Esophagus muscularis mucosa (tissue), 4 donors: Measurements from ENCODE around the gene AP2A1. TPM values are rescaled to one million over a fixed set of nuclear protein-coding genes. Genes with fewer than 3 reads are reported as not detected.

Experiments
- DNase-seq: peaks from one replicate; pipeline ENCODE4 v3.0.0-alpha.2; 2017; ENCODE audit errors: extremely low spot score
- H3K27ac ChIP-seq, 4 donors: fragments of 200-600 bp; sonication (generic); replicated peaks in 1 of 4; 1 replicate in 3 of 4; 2 replicates in 1 of 4; pipeline ENCODE4 v1.5.1; 2016 to 2019; ENCODE audit warnings: mild to moderate bottlenecking in 1 of 4
- H3K27me3 ChIP-seq, 4 donors: fragments of 200-600 bp; sonication (generic); one replicate each; pipeline versions ENCODE4 v1.5.1 to v1.6.0; 2016 to 2019
- H3K36me3 ChIP-seq, 4 donors: fragments of 200-600 bp; sonication (generic); one replicate each; pipeline ENCODE4 v1.5.1; 2016 to 2019
- H3K4me1 ChIP-seq, 4 donors: fragments of 200-600 bp; sonication (generic); one replicate each; pipeline ENCODE4 v1.5.1; 2016 to 2019
- H3K4me3 ChIP-seq, 4 donors: fragments of 200-600 bp; sonication (generic); 1 replicate in 2 of 4; 2 replicates in 2 of 4; pipeline ENCODE4 v1.5.1; 2016 to 2019; ENCODE audit warnings: mild to moderate bottlenecking in 4 of 4, moderate library complexity in 1 of 4
- H3K9me3 ChIP-seq, 4 donors: fragments of 200-600 bp; sonication (generic); 1 replicate in 3 of 4; 2 replicates in 1 of 4; pipeline ENCODE4 v1.5.1; 2016 to 2019
- EP300 ChIP-seq: sonication (generic); formaldehyde crosslinking; IDR thresholded peaks from one replicate; pipeline ENCODE4 v1.6.1; 2017; ENCODE audit warnings: antibody characterized with exemption
- POLR2A ChIP-seq: fragments of 450-650 bp; IDR thresholded peaks from one replicate; pipeline ENCODE4 v1.6.1; 2017; ENCODE audit warnings: antibody characterized with exemption, moderate library complexity, mild to moderate bottlenecking, low read depth
- POLR2AphosphoS5 ChIP-seq, 2 donors: sonication (generic); formaldehyde crosslinking; IDR thresholded peaks; one replicate each; pipeline ENCODE4 v1.6.1; 2017; ENCODE audit warnings: antibody characterized with exemption in 2 of 2
- WGBS: methylation state at CpG from one replicate; pipeline ENCODE4 v1.1.5; 2018; 5-methylcytosine and 5-hydroxymethylcytosine counted together
- intact Hi-C: fragments of 100-400 bp; cut with DNase I; formaldehyde crosslinking; loops from one replicate; pipeline ENCODE4 v1.15.1; 2023
- total RNA-seq, 4 donors: library from RNA; depleted of rRNA; stranded (reverse); fragments of >200 nt; gene quantifications; one replicate each; pipeline versions ENCODE4 v1.1.0 to v1.2.1, GENCODE V29; 2016
- TF ChIP-seq, protein P1 (sequence below), 3 experiments: fragments of 200-600 bp in 2 of 3; fragments of 450-650 bp in 1 of 3; sonication (generic) in 2 of 3; IDR thresholded peaks; one replicate each; pipeline ENCODE4 v1.5.1; 2017 to 2019; ENCODE audit warnings: antibody characterized with exemption in 3 of 3, mild to moderate bottlenecking in 2 of 3, moderate library complexity in 1 of 3

The AP2A1 gene
- total RNA-seq, 4 donors from 2014 or later, result 56.9 to 114 (median 87.8) TPM

DNA sequence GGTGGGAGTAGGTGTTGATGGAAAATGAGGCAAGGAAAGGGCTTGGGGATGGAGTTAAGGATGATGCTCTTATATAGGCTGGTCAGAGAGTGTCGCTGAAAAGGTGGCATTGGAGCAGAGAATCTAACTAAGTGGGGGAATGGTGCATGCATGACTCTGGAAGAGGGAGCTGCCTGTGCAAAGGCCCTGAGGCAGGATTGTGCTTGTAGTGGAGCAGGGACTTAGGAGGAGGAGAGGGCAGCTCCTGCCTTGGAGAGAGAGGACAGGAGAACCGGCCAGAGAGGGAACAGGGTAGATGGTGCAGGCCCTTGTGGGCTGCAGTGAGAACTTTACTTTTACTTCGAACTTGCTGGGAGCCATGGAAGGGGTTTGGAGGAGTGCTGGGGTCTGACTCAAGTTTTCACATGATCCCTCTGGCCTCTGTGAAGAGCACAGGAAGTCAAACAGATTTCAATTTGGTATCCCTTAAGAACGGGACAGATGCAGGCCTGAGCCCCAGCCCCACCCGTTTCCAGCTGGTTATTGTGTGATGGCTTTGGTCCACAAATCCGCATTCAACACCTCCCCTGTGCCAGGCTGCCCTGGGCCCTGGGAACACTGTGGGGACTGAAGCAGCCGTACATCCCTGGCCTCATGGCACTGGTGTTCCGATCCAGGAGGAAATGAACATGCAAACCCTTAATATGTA, 7.0 kb downstream of the AP2A1 start:
- Histone ChIP-seq H3K36me3 (peaks cover 6 to 21% (median 14%) of the 10 kb centered on the region in 4 donors), H3K27ac (no peak overlapping the region), H3K4me1 (peaks cover 9 to 33% (median 14%) of the 10 kb centered on the region in 4 donors), H3K9me3 (no peaks in the 10 kb centered on the region), H3K27me3 (no peaks in the 10 kb centered on the region), H3K4me3 (no peak overlapping the region)
- DNase-seq, result no peak
- 85% methylated on average over 6 of the region's 8 CpGs for WGBS
- no peak for TF ChIP-seq POLR2AphosphoS5 (IDR thresholded peaks at IDR 0.05)
- no peak for TF ChIP-seq EP300
- intact Hi-C loops, result no loop called here

DNA sequence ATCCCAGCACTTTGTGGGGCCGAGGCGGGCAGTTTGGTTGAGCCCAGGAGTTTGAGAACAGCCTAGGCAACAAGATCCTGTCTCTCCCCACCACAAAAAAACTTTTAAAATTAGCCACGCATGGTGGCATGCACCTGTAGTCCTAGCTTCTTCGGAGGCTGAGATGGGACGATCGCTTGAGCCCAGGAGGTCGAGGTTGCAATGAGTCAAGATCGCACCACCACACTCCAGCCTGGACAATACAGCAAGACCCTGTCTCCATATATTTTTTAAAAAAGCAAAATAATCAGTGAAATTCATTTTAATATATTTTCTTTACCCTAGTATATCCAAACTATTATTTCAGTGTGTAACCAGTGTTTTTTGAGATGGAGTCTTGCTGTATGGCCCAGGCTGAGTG, 8.2 kb downstream of the AP2A1 start:
- H3K27ac ChIP-seq, result no peak overlapping the region
- no peak overlapping the region for H3K4me3 ChIP-seq
- H3K4me1 ChIP-seq, result peaks cover 0 to 21% (median 3%) of the 10 kb centered on the region in 4 donors
- intact Hi-C loops, result no loop called here
- peaks cover 6 to 21% (median 14%) of the 10 kb centered on the region in 4 donors for H3K36me3 ChIP-seq
- no peaks in the 10 kb centered on the region for H3K9me3 ChIP-seq
- no peaks in the 10 kb centered on the region for H3K27me3 ChIP-seq
- no peak for DNase-seq
- TF ChIP-seq POLR2AphosphoS5 (IDR thresholded peaks at IDR 0.05), result no peak
- TF ChIP-seq EP300, result no peak
- TF ChIP-seq, protein P1, sequence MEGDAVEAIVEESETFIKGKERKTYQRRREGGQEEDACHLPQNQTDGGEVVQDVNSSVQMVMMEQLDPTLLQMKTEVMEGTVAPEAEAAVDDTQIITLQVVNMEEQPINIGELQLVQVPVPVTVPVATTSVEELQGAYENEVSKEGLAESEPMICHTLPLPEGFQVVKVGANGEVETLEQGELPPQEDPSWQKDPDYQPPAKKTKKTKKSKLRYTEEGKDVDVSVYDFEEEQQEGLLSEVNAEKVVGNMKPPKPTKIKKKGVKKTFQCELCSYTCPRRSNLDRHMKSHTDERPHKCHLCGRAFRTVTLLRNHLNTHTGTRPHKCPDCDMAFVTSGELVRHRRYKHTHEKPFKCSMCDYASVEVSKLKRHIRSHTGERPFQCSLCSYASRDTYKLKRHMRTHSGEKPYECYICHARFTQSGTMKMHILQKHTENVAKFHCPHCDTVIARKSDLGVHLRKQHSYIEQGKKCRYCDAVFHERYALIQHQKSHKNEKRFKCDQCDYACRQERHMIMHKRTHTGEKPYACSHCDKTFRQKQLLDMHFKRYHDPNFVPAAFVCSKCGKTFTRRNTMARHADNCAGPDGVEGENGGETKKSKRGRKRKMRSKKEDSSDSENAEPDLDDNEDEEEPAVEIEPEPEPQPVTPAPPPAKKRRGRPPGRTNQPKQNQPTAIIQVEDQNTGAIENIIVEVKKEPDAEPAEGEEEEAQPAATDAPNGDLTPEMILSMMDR (IDR thresholded peaks at IDR 0.05), result no peak
- TF ChIP-seq POLR2A, result no peak
- 94% methylated on average over 8 of the region's 8 CpGs for WGBS

DNA sequence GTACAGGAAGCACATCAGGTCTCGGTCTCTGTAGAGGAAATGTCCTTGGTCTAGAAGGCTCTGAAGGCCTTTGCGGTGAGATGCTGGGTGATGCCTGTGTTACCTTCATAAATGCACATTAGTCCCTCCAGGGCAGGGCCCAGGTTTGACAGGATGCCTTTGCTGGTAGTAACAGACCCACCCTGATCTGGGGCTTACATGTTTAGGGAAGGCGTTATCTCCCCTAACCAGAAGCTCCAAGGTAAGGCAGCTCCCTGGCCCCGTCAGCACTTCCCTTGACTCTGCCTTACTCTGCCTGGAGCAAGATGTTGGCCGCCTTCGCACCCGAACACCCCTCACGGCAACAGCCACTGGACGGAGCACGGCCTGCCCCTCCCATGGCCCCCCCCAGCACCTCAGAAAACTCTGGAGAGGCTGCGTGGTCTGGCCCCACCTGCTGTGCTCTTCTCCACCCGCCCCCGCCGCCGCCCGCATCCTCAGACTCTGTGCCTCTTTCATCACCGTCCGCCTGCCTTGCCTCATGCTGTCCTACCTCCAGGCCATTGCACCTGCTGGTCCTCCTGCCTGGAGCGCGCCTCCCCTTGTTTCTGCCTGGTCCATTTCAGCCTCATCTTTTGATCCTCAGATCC, 9.1 kb downstream of the AP2A1 start:
- intact Hi-C loops, result no loop called here
- TF ChIP-seq, protein P1 (IDR thresholded peaks at IDR 0.05), result no peak
- TF ChIP-seq POLR2A (no peak), POLR2AphosphoS5 (IDR thresholded peaks at IDR 0.05) (no peak), EP300 (no peak)
- DNase-seq, result no peak
- 95% methylated on average over 20 of the region's 20 CpGs for WGBS
- Histone ChIP-seq H3K9me3 (no peaks in the 10 kb centered on the region), H3K27me3 (no peaks in the 10 kb centered on the region), H3K4me1 (peaks cover 0 to 17% (median 3%) of the 10 kb centered on the region in 4 donors), H3K4me3 (no peak overlapping the region), H3K36me3 (peaks cover 6 to 27% (median 14%) of the 10 kb centered on the region in 4 donors), H3K27ac (no peak overlapping the region)

DNA sequence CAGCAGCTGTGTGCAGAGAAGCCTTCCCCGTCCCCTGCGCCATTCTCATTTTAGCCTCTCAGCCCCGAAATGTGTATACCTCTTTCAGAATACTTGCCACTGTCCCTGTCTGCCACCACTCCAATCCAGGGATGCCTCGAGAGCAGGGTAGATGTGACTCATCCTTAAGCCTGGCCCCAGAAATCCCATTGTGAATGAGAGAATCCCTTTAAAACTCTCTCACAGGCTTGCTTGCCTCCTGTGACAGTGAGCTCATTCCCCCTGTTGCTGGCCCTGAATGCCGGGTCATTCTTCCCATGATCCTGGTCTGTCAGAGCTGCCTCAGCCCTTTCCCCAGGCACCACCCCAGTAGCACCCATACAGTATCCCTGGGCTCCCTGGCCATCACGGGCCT, 9.6 kb downstream of the AP2A1 start:
- H3K4me3 ChIP-seq, result no peak overlapping the region
- H3K36me3 ChIP-seq, result peaks cover 6 to 31% (median 14%) of the 10 kb centered on the region in 4 donors
- H3K9me3 ChIP-seq, result no peaks in the 10 kb centered on the region
- intact Hi-C loops, result no loop called here
- no peak overlapping the region for H3K27ac ChIP-seq
- peaks cover 0 to 20% (median 6%) of the 10 kb centered on the region in 4 donors for H3K4me1 ChIP-seq
- DNase-seq, result no peak
- TF ChIP-seq POLR2AphosphoS5 (IDR thresholded peaks at IDR 0.05) (no peak), POLR2A (no peak), EP300 (no peak)
- TF ChIP-seq, protein P1 (IDR thresholded peaks at IDR 0.05), result no peak
- 81% methylated on average over 6 of the region's 6 CpGs for WGBS
- H3K27me3 ChIP-seq, result no peaks in the 10 kb centered on the region

DNA sequence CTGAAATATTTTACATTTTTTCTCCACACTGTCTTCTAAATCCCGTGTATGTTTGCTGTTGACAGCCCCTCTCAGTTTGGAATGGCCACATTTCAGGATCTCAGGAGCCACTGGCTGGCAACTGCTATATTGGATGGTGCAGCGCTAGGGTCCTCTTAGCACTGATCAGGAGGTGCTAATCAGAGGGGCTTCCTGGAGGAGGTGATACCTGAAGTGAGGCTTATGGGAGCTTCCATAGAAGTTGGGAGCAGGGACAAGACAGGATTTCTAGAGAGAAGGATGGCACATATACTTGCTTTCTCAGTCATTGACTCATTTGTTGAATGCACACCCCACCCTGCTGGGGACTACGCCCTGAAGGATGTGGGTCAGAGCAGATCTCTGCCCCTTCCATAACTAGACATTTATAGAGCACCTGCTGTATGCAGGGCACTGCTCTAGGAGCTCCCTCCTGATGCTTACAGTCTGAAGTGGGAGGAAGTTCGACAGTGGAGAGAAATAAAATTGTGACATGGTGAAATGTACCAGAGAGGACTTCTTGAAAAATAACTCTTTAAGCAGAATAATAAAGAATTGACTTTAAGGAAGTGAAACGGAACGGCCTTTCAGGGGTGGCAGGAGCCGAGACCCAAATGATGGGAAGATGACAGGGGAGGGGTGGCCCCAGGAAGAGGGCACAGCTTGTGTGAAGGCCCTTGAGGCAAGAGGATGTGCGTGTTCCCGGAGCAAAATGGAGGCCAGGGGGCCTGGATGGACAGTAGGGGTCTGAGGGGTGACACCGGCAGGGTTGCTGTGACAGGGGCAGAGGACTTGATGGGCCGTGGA, 13.1 kb downstream of the AP2A1 start:
- Histone ChIP-seq H3K4me3 (no peak overlapping the region), H3K36me3 (peaks cover 23 to 59% (median 43%) of the 10 kb centered on the region in 4 donors), H3K4me1 (peaks cover 0 to 9% (median 2%) of the 10 kb centered on the region in 4 donors), H3K27ac (no peak overlapping the region), H3K9me3 (no peaks in the 10 kb centered on the region), H3K27me3 (no peaks in the 10 kb centered on the region)
- intact Hi-C loops, result no loop called here
- TF ChIP-seq, protein P1 (IDR thresholded peaks at IDR 0.05), result no peak
- 74% methylated on average over 11 of the region's 11 CpGs for WGBS
- DNase-seq, result no peak
